ENCODE measurements around the gene NCLN.

The NCLN gene

DNA sequence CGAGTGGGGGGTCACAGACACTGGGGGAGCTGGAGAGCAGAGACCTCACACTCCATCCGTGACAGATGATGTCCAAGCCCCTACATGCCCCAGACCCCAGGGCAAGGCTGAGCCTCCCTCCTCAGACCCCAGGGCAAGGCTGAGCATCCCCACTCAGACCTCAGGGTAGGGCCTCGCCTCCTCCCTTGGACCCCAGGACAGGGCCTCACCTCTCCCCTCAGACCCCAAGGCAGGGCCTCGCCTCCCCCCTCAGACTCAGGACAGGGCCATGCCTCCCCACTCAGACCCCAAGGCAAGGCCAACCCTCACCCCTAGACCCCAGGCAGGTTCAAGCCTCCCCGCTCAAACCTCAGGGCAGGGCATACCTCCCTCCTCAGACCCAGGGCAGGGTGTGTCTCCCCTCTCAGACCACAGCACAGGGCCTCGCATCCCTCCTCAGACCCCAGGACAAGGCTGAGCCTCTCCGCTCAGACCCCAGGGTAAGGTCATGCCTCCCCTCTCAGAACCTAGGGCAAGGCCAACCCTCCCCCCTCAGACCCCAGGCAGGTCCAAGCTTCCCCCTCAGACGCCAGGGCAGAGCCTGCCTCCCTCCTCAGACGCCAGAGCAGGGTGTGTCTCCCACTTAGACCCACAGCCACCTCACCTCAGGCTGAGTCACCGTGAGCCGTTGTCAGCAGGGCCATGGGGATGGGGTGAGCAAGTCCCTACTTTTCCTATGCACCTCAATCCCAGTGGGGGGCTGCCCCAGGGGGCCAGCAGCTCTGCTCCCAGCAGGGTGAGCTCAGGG, 8.8 kb upstream of the NCLN start:
- TF ChIP-seq, protein P1, sequence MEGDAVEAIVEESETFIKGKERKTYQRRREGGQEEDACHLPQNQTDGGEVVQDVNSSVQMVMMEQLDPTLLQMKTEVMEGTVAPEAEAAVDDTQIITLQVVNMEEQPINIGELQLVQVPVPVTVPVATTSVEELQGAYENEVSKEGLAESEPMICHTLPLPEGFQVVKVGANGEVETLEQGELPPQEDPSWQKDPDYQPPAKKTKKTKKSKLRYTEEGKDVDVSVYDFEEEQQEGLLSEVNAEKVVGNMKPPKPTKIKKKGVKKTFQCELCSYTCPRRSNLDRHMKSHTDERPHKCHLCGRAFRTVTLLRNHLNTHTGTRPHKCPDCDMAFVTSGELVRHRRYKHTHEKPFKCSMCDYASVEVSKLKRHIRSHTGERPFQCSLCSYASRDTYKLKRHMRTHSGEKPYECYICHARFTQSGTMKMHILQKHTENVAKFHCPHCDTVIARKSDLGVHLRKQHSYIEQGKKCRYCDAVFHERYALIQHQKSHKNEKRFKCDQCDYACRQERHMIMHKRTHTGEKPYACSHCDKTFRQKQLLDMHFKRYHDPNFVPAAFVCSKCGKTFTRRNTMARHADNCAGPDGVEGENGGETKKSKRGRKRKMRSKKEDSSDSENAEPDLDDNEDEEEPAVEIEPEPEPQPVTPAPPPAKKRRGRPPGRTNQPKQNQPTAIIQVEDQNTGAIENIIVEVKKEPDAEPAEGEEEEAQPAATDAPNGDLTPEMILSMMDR (IDR thresholded peaks at IDR 0.05; ENCODE audit: insufficient read depth, missing control alignments), result no peak
- no peak for DNase-seq (ENCODE audit: insufficient read length, low spot score)
- no peak for FAIRE-seq

DNA sequence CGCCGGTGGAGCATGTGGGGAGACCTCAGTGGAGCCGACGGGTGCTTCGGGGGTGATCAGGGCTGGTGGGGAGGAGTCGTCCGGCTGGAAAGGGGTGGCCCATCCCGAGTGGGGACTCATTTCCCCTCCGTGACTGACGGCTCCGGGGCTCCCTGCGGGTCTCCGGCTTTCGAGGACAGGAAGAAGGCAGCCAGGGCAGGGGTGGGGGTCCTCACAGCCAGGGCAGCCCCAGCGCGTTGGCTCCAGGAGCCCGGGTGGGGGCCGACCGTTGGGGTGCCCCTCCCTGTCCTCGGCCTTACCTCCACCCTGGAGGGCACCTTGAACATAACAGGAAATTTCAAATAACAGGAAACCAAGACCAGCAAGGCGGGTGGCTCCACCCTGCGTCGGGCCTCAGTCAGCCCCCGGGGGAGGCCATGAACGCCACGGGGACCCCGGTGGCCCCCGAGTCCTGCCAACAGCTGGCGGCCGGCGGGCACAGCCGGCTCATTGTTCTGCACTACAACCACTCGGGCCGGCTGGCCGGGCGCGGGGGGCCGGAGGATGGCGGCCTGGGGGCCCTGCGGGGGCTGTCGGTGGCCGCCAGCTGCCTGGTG, 7.3 kb upstream of the NCLN start, which contains the start of gene S1PR4:
Gene S1PR4, plus strand, starts transcription at position 393 of the 596 bp plus-strand sequence. Its CDS starts 24 bp downstream, at position 417.
- TF ChIP-seq, protein P1 (IDR thresholded peaks at IDR 0.05; ENCODE audit: insufficient read depth, missing control alignments), result no peak
- FAIRE-seq (no peak), DNase-seq (ENCODE audit: insufficient read length, low spot score) (no peak)

DNA sequence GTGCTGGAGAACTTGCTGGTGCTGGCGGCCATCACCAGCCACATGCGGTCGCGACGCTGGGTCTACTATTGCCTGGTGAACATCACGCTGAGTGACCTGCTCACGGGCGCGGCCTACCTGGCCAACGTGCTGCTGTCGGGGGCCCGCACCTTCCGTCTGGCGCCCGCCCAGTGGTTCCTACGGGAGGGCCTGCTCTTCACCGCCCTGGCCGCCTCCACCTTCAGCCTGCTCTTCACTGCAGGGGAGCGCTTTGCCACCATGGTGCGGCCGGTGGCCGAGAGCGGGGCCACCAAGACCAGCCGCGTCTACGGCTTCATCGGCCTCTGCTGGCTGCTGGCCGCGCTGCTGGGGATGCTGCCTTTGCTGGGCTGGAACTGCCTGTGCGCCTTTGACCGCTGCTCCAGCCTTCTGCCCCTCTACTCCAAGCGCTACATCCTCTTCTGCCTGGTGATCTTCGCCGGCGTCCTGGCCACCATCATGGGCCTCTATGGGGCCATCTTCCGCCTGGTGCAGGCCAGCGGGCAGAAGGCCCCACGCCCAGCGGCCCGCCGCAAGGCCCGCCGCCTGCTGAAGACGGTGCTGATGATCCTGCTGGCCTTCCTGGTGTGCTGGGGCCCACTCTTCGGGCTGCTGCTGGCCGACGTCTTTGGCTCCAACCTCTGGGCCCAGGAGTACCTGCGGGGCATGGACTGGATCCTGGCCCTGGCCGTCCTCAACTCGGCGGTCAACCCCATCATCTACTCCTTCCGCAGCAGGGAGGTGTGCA, 6.6 kb upstream of the NCLN start:
- TF ChIP-seq, protein P1 (IDR thresholded peaks at IDR 0.05; ENCODE audit: insufficient read depth, missing control alignments), result no peak
- FAIRE-seq (no peak), DNase-seq (ENCODE audit: insufficient read length, low spot score) (no peak)

DNA sequence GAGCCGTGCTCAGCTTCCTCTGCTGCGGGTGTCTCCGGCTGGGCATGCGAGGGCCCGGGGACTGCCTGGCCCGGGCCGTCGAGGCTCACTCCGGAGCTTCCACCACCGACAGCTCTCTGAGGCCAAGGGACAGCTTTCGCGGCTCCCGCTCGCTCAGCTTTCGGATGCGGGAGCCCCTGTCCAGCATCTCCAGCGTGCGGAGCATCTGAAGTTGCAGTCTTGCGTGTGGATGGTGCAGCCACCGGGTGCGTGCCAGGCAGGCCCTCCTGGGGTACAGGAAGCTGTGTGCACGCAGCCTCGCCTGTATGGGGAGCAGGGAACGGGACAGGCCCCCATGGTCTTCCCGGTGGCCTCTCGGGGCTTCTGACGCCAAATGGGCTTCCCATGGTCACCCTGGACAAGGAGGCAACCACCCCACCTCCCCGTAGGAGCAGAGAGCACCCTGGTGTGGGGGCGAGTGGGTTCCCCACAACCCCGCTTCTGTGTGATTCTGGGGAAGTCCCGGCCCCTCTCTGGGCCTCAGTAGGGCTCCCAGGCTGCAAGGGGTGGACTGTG, 5.9 kb upstream of the NCLN start:
- no peak for DNase-seq (ENCODE audit: insufficient read length, low spot score)
- TF ChIP-seq, protein P1 (IDR thresholded peaks at IDR 0.05; ENCODE audit: insufficient read depth, missing control alignments), result no peak
- no peak for FAIRE-seq

DNA sequence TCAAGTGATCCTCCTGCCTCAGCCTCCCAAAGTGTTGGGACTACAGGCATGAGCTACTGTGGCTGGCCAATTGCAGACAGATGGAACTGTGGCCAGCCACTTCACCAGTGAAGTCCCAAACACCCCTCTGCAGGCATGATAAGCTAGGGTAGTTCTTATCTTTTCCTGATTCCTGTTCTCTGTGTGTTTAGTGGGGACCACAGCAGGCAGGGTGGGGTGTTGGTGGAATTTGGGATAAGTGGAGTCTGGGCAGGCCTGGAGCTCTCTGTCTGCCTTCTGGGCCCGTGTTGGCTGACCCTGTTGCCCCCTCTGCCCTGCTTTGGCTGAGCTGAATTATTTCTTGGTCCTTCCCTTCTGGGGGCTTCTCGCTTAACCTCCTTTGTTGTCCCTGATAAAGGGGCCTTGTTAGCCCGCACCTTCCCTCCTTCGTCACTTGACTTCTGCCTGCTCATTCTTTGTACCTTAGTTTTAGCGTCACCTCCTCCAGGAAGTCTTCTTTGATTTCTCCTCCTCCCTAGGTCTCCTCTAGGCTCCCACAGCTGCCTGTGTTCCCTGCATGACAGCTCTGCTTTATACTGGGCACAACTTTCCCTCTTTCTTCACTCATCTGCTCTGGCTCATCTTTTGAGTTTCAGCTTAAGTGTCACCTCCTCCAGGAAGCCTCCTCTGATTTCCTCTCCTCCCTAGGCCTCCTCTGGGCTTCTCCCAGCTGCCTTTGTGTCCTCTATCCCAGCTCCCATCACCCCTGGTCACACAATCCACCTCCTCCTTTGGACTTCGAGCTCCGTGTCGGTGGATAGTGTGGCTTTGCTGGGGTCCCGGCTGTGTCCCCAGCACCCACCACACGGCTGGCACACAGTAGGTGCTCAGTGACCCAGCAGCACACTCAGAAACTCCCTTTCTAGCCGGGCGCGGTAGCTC, 1.7 kb upstream of the NCLN start:
- no peak for FAIRE-seq
- TF ChIP-seq, protein P1 (IDR thresholded peaks at IDR 0.05; ENCODE audit: insufficient read depth, missing control alignments), result no peak
- DNase-seq (ENCODE audit: insufficient read length, low spot score), result no peak

DNA sequence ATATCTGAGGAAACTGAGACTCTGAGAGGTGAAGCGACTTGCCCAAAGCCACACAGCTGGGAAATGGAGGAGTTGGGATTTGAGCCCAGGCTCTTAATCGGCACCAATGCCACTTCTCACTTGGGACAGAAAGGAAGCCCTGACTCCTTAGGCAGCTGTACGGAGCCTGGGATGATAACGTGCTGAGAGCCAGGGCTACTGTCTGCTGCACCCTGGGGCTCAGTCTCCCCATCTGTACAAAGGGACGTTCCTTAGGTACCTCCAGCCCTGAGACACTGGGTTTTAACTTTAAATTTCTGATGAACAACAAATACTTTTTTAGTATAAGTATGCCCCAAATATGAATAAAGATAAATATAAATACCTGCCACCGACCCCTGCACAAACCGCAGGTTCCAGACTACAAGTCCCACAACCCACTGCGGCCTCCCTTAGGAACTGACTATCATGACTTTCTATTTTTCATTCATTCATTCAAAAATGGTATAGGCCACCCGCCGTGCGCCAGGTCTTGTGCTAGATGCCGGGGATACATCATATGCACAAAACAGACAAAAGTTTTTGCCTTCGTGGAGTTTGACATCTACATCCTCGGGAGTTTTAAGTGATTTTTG, 776 bp upstream of the NCLN start:
- DNase-seq (ENCODE audit: insufficient read length, low spot score) (peak; percentile 42), FAIRE-seq (no peak)
- TF ChIP-seq, protein P1 (IDR thresholded peaks at IDR 0.05; ENCODE audit: insufficient read depth, missing control alignments), result no peak
